ENCODE measurements around the gene MADCAM1.

DNA sequence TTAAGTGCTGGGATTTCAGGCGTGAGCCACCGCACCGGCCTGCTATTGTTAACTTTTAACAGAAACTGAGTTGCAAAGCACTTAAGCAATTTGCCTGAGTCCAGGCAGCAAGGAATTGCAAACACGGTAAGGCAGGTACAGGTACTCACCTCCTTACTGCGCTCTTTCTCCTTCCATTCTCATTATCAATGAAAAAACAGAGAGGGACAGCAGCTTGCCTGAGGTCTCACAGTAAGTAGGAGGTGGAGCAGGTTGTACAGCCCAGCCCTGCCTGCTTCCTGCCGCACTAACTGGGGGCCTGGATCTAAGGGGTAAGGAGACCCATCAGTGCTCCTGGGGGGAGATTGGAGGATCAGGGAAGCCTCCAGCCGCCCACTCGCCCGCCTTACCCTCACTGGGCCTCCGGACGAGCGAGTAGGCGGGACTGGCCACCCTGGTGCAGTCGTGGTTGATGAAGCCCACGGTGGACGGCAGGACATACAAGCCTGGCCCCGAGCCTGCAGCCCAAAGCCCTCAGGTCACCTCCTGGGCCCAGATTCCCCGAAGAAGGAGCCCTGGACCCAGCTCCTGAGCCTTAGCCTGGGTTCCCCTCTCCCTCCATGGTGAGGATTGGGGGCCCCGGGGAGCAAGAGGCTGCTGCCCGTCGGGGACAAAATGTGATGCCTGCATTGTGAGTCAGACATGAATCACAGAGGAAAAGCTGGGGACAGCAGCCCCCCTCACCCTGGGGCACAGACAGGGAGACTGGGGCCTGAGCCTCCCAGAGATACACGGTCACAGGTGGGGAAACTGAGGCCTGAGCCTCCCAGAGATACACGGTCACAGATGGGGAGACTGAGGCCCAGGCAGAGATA is 24.1 kb upstream of the MADCAM1 start:
- TF ChIP-seq, protein P1, sequence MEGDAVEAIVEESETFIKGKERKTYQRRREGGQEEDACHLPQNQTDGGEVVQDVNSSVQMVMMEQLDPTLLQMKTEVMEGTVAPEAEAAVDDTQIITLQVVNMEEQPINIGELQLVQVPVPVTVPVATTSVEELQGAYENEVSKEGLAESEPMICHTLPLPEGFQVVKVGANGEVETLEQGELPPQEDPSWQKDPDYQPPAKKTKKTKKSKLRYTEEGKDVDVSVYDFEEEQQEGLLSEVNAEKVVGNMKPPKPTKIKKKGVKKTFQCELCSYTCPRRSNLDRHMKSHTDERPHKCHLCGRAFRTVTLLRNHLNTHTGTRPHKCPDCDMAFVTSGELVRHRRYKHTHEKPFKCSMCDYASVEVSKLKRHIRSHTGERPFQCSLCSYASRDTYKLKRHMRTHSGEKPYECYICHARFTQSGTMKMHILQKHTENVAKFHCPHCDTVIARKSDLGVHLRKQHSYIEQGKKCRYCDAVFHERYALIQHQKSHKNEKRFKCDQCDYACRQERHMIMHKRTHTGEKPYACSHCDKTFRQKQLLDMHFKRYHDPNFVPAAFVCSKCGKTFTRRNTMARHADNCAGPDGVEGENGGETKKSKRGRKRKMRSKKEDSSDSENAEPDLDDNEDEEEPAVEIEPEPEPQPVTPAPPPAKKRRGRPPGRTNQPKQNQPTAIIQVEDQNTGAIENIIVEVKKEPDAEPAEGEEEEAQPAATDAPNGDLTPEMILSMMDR (IDR thresholded peaks at IDR 0.05) = no peak
- no peak for TF ChIP-seq POLR2A (IDR thresholded peaks at IDR 0.05)
